ENCODE data around the gene IER3. TPM values are rescaled to one million over a fixed set of nuclear protein-coding genes. Genes with fewer than 3 reads are reported as not detected.
A peak's percentile ranks its signal among the peaks of the same experiment; 100 is the strongest.

Gene IER3
- total and polyA plus RNA-seq, 9 of the 15 experiments (the other 6 are each of a cell fraction or from before 2014, with no cell fraction given): 1.5 to 30.0 (median 11.5) TPM

DNA sequence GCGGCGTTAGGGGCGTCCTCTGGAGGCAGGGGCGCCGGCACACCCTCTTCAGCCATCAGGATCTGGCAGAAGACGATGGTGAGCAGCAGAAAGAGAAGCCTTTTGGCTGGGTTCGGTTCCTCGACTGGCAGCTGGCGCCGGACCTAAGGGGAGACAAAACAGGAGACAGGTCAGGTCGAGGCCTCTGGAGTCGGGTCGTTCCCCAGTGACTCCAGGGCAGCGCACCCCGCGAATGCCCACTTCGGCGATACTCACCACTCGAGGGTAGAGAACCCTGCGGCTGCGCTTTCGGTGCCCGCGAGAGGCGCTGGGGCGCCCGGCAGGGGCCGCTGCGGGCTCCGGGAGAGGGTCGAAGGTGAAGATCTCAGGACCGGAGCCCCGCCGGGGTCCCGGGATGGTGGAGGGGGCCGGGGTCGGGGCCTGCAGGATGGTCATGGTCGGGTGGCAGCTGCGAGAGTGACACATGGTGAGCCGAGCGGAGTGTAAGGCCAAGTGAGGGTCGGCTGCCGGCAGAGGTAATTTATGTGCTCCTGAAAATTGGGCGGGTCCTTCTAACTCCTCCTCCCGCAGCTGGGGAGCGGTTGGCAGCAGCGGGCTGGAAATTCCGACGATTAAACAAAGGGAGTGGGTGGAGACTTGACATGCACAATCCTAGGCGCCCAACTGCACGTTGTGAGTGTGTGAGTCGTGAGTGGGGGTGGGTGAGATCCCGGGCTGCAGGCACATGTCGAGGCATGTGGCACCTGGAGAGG lies at the start of gene IER3 (continued):
- TF ChIP-seq MYC (IDR thresholded peaks at IDR 0.05; ENCODE audit: low read depth, low read length): peak; percentile 70
- TF ChIP-seq MYC (CRISPR knock-in tag; IDR thresholded peaks at IDR 0.05; ENCODE audit: borderline replicate concordance, low read depth): 0 out of 2 replicates have a peak, but pooled peaks have one; percentile 3
- TF ChIP-seq, protein P1, sequence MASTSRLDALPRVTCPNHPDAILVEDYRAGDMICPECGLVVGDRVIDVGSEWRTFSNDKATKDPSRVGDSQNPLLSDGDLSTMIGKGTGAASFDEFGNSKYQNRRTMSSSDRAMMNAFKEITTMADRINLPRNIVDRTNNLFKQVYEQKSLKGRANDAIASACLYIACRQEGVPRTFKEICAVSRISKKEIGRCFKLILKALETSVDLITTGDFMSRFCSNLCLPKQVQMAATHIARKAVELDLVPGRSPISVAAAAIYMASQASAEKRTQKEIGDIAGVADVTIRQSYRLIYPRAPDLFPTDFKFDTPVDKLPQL (IDR thresholded peaks at IDR 0.05; ENCODE audit: extremely low read depth, insufficient read length): peak; percentile 73
- no peak for TF ChIP-seq CREB1 (IDR thresholded peaks at IDR 0.05)
- TF ChIP-seq CREB1 (CRISPR knock-in tag; IDR thresholded peaks at IDR 0.05): 0 out of 2 replicates have a peak, but pooled peaks have one; percentile 38
- TF ChIP-seq, protein P2, sequence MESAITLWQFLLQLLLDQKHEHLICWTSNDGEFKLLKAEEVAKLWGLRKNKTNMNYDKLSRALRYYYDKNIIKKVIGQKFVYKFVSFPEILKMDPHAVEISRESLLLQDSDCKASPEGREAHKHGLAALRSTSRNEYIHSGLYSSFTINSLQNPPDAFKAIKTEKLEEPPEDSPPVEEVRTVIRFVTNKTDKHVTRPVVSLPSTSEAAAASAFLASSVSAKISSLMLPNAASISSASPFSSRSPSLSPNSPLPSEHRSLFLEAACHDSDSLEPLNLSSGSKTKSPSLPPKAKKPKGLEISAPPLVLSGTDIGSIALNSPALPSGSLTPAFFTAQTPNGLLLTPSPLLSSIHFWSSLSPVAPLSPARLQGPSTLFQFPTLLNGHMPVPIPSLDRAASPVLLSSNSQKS (CRISPR knock-in tag; IDR thresholded peaks at IDR 0.05): 0 out of 2 replicates have a peak, but pooled peaks have one; percentile 55
- TF ChIP-seq ZNF707 (CRISPR knock-in tag; conservative IDR thresholded peaks at IDR 0.05): peak; percentile 37; the same call in 1 of the 2 replicates
- TF ChIP-seq ZSCAN29 (IDR thresholded peaks at IDR 0.05): no peak
- TF ChIP-seq CBFA2T3 (IDR thresholded peaks at IDR 0.05): no peak; the same call in 1 of the 2 replicates
- TF ChIP-seq ZNF584 (CRISPR knock-in tag; IDR thresholded peaks at IDR 0.05; ENCODE audit: low read depth): 0 out of 2 replicates have a peak, but pooled peaks have one; percentile 62
- peak; percentile 67; the same call in 1 of the 2 replicates for TF ChIP-seq ZFX (CRISPR knock-in tag; IDR thresholded peaks at IDR 0.05)
- peak; percentile 72; the same call in 1 of the 2 replicates for TF ChIP-seq ZNF764 (CRISPR knock-in tag; IDR thresholded peaks at IDR 0.05; ENCODE audit: low read depth)
- TF ChIP-seq, protein P3, sequence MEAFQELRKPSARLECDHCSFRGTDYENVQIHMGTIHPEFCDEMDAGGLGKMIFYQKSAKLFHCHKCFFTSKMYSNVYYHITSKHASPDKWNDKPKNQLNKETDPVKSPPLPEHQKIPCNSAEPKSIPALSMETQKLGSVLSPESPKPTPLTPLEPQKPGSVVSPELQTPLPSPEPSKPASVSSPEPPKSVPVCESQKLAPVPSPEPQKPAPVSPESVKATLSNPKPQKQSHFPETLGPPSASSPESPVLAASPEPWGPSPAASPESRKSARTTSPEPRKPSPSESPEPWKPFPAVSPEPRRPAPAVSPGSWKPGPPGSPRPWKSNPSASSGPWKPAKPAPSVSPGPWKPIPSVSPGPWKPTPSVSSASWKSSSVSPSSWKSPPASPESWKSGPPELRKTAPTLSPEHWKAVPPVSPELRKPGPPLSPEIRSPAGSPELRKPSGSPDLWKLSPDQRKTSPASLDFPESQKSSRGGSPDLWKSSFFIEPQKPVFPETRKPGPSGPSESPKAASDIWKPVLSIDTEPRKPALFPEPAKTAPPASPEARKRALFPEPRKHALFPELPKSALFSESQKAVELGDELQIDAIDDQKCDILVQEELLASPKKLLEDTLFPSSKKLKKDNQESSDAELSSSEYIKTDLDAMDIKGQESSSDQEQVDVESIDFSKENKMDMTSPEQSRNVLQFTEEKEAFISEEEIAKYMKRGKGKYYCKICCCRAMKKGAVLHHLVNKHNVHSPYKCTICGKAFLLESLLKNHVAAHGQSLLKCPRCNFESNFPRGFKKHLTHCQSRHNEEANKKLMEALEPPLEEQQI (IDR thresholded peaks at IDR 0.05): no peak
- TF ChIP-seq, protein P4, sequence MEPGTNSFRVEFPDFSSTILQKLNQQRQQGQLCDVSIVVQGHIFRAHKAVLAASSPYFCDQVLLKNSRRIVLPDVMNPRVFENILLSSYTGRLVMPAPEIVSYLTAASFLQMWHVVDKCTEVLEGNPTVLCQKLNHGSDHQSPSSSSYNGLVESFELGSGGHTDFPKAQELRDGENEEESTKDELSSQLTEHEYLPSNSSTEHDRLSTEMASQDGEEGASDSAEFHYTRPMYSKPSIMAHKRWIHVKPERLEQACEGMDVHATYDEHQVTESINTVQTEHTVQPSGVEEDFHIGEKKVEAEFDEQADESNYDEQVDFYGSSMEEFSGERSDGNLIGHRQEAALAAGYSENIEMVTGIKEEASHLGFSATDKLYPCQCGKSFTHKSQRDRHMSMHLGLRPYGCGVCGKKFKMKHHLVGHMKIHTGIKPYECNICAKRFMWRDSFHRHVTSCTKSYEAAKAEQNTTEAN (CRISPR knock-in tag; IDR thresholded peaks at IDR 0.05): 0 out of 2 replicates have a peak, but pooled peaks have one; percentile 16
- TF ChIP-seq, protein P5, sequence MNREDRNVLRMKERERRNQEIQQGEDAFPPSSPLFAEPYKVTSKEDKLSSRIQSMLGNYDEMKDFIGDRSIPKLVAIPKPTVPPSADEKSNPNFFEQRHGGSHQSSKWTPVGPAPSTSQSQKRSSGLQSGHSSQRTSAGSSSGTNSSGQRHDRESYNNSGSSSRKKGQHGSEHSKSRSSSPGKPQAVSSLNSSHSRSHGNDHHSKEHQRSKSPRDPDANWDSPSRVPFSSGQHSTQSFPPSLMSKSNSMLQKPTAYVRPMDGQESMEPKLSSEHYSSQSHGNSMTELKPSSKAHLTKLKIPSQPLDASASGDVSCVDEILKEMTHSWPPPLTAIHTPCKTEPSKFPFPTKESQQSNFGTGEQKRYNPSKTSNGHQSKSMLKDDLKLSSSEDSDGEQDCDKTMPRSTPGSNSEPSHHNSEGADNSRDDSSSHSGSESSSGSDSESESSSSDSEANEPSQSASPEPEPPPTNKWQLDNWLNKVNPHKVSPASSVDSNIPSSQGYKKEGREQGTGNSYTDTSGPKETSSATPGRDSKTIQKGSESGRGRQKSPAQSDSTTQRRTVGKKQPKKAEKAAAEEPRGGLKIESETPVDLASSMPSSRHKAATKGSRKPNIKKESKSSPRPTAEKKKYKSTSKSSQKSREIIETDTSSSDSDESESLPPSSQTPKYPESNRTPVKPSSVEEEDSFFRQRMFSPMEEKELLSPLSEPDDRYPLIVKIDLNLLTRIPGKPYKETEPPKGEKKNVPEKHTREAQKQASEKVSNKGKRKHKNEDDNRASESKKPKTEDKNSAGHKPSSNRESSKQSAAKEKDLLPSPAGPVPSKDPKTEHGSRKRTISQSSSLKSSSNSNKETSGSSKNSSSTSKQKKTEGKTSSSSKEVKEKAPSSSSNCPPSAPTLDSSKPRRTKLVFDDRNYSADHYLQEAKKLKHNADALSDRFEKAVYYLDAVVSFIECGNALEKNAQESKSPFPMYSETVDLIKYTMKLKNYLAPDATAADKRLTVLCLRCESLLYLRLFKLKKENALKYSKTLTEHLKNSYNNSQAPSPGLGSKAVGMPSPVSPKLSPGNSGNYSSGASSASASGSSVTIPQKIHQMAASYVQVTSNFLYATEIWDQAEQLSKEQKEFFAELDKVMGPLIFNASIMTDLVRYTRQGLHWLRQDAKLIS (CRISPR knock-in tag; IDR thresholded peaks at IDR 0.05): peak; percentile 84; the same call in 1 of the 2 replicates
- no peak for TF ChIP-seq SLC30A9 (CRISPR knock-in tag; IDR thresholded peaks at IDR 0.05)
- TF ChIP-seq STAT5A (IDR thresholded peaks at IDR 0.05; ENCODE audit: borderline replicate concordance, low read length): no peak
- TF ChIP-seq TARDBP (IDR thresholded peaks at IDR 0.05): peak; percentile 60; the same call in 1 of the 2 replicates
- 0 out of 2 replicates have a peak, but pooled peaks have one; percentile 30 for TF ChIP-seq NCOR1 (IDR thresholded peaks at IDR 0.05)
